Pancreas (tissue), 10 donors: Measurements from ENCODE around the gene CHMP1A. TPM values are rescaled to one million over a fixed set of nuclear protein-coding genes. Genes with fewer than 3 reads are reported as not detected.

Experiments
- ATAC-seq, 4 donors: fragments of 200-7000 bp; cut with Tn5 transposase; one replicate each; pipeline versions ENCODE4 v1.8.0 to v1.9.1; 2020; ENCODE audit warnings: mild to moderate bottlenecking in 4 of 4, moderate library complexity in 4 of 4
- DNase-seq, 6 donors: peaks; one replicate each; pipeline ENCODE4 v3.0.0-alpha.2; 2020
- FAIRE-seq: peaks from 2 replicates; lab custom pipeline; 2012; peaks lifted over from hg19 to GRCh38; lab: Jason Lieb, UNC
- H3K27ac ChIP-seq, 4 donors: fragments of 200-600 bp; sonication (generic); 1 replicate in 3 of 4; 2 replicates in 1 of 4; pipeline versions ENCODE4 v1.5.0 to v1.8.0; 2020
- H3K27me3 ChIP-seq, 4 donors: fragments of 200-600 bp; one replicate each; pipeline ENCODE4 v1.8.0; 2021
- H3K36me3 ChIP-seq, 3 donors: fragments of 200-600 bp; sonication (generic) in 1 of 3; one replicate each; pipeline versions ENCODE4 v1.5.0 to v1.8.0; 2020 to 2021
- H3K4me1 ChIP-seq, 3 donors: fragments of 200-600 bp; one replicate each; pipeline ENCODE4 v1.8.0; 2021
- H3K4me3 ChIP-seq, 4 donors: fragments of 200-600 bp; sonication (generic) in 2 of 4; one replicate each; pipeline versions ENCODE4 v1.5.0 to v1.8.0; 2020 to 2021
- H3K9me3 ChIP-seq, 4 donors: fragments of 200-600 bp; one replicate each; pipeline ENCODE4 v1.8.0; 2021
- WGBS, 2 donors: extraction: QIAGEN DNeasy Blood & Tissue Kit; methylation state at CpG; one replicate each; pipeline ENCODE4 v1.1.7; 2013; 5-methylcytosine and 5-hydroxymethylcytosine counted together
- intact Hi-C, 3 donors: fragments of 100-400 bp; cut with DNase I; formaldehyde crosslinking; loops; one replicate each; pipeline versions ENCODE4 v1.11.1 to v1.14.2; 2022
- polyA plus RNA-seq, 2 donors: library from polyadenylated mRNA; stranded (reverse); fragments of 200-250 nt; gene quantifications; one replicate each; pipeline ENCODE4 v1.2.3, GENCODE V29; 2013
- total RNA-seq, 6 donors: library from RNA; stranded (reverse); fragmentation: NEBNext Ultra II Directional in 4 of 6; extraction: Animal tissue kit (Norgen Biotek cat#: 25700) in 4 of 6; gene quantifications; one replicate each; pipeline versions ENCODE4 v1.2.1 to v1.2.4, GENCODE V29; 2021 to 2023
- TF ChIP-seq, protein P1 (sequence below), 4 donors: fragments of 200-600 bp; sonication (generic) in 3 of 4; IDR thresholded peaks; one replicate each; pipeline versions ENCODE4 v1.5.0 to v1.8.0; 2021; ENCODE audit warnings: antibody characterized with exemption in 4 of 4
- donor health status: healthy with polysubstance abuse.
- donor health status: DM: no; HTN: no; CAD: no; lungs with moderate emphysema.
- donor health status: DM: no; HTN: no; CAD: no.
- donor health status: control.
- donor health status: control.
- donor health status: Bipolar disorder and iron deficiency.
- donor health status: DM: yes; HTN: yes; CAD: no.
- donor health status: DM: no; HTN: no; CAD: no.
- donor health status: DM: no; HTN: no; CAD: no.
- donor health status: DM: yes; HTN: yes; CAD: no.

Gene CHMP1A
- total and polyA plus RNA-seq, 8 donors: 27.6 to 71.4 (median 32.2) TPM

- DNase-seq (no peak), FAIRE-seq (no peak), ATAC-seq (peak in 1 of 4 donors; percentile 33)
- Histone ChIP-seq H3K27me3 (no peaks in the 10 kb centered on the region), H3K27ac (no peak overlapping the region), H3K4me1 (no peaks in the 10 kb centered on the region), H3K36me3 (no peaks in the 10 kb centered on the region), H3K9me3 (no peaks in the 10 kb centered on the region), H3K4me3 (no peak overlapping the region)
- 64 to 66% methylated on average over 13 to 14 of the region's 14 CpGs for WGBS, 2 donors
- intact Hi-C loops: no loop called here
- TF ChIP-seq, protein P1, sequence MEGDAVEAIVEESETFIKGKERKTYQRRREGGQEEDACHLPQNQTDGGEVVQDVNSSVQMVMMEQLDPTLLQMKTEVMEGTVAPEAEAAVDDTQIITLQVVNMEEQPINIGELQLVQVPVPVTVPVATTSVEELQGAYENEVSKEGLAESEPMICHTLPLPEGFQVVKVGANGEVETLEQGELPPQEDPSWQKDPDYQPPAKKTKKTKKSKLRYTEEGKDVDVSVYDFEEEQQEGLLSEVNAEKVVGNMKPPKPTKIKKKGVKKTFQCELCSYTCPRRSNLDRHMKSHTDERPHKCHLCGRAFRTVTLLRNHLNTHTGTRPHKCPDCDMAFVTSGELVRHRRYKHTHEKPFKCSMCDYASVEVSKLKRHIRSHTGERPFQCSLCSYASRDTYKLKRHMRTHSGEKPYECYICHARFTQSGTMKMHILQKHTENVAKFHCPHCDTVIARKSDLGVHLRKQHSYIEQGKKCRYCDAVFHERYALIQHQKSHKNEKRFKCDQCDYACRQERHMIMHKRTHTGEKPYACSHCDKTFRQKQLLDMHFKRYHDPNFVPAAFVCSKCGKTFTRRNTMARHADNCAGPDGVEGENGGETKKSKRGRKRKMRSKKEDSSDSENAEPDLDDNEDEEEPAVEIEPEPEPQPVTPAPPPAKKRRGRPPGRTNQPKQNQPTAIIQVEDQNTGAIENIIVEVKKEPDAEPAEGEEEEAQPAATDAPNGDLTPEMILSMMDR (IDR thresholded peaks at IDR 0.05): no peak
Observed at GRCh38 chr16:89598199-89598598, 59.3 kb downstream of the CHMP1A start.

- no peak for ATAC-seq
- intact Hi-C loops: no loop called here
- DNase-seq: peak in 2 of 6 donors; percentile 48 to 50
- TF ChIP-seq, protein P1 (IDR thresholded peaks at IDR 0.05): no peak
- Histone ChIP-seq H3K4me1 (no peaks in the 10 kb centered on the region), H3K27me3 (no peaks in the 10 kb centered on the region), H3K27ac (no peak overlapping the region), H3K36me3 (no peaks in the 10 kb centered on the region), H3K9me3 (no peaks in the 10 kb centered on the region), H3K4me3 (no peak overlapping the region)
- FAIRE-seq: no peak
- 83 to 86% methylated on average over 16 to 19 of the region's 19 CpGs for WGBS, 2 donors
Observed at GRCh38 chr16:89596957-89597649, 60.4 kb downstream of the CHMP1A start.

DNA sequence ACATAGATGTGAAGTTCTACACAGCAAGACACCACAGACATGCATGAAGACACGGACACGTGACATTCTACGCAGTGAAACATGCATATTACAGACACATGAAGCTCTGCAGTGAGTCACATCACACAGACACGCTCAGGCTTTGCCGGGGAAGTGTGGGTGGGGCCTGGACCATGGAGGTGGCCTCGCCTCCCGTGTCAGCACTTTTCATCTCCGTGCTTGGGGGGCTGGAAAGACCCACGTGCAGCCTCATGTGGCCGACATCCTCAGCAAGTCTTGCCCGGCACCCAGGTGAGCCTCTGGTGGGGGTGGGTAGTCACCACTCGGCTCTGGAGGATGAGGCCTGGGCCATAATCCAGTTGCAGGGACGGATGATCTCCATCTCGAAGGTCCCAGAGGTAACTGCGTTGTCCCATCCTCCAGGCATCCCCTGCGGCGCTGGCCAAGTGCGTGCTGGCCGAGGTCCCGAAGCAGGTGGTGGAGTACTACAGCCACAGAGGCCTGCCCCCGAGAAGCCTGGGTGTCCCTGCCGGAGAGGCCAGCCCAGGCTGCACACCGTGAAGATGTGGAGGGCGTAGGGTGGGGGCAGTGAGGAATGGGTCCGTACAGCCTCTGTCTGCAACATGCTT, 61.3 kb downstream of the CHMP1A start:
- TF ChIP-seq, protein P1 (IDR thresholded peaks at IDR 0.05): no peak
- WGBS, 2 donors: 87 to 89% methylated on average over 24 to 25 of the region's 25 CpGs
- intact Hi-C loops: no loop called here
- no peak overlapping the region for H3K27ac ChIP-seq
- FAIRE-seq (no peak), DNase-seq (peak in 1 of 6 donors; percentile 55), ATAC-seq (no peak)
- no peaks in the 10 kb centered on the region for H3K9me3 ChIP-seq
- no peaks in the 10 kb centered on the region for H3K36me3 ChIP-seq
- no peaks in the 10 kb centered on the region for H3K4me1 ChIP-seq
- no peak overlapping the region for H3K4me3 ChIP-seq
- no peaks in the 10 kb centered on the region for H3K27me3 ChIP-seq

DNA sequence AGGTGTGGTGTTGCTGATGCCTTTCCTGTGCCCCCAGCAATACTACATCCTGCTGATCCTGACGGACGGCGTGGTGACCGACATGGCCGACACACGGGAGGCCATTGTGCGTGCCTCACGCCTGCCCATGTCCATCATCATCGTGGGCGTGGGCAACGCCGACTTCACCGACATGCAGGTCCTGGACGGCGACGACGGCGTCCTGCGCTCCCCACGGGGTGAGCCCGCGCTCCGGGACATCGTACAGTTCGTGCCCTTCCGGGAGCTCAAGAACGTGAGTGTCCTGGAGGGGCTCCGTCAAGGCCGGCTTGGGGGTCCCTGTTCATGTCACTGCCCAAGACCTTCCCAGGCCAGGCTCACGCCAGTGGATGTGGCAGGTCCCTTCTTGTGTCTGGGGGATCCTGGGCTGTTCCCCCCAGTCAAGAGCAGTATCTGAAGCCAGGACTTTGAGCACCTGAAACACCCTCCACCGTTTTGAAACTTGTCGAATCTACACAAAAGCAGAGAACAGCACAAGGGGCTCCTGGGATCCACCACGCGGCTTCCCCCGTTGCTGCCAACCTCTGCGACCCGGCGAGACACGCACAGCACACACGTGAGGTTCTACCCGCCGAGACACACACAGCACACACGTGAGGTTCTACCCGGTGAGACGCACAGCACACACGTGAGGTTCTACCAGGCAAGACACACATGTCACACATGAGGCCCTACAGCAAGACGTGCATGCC, 62.0 kb downstream of the CHMP1A start:
- no peak overlapping the region for H3K27ac ChIP-seq
- no peak for FAIRE-seq
- no peak overlapping the region for H3K4me3 ChIP-seq
- H3K36me3 ChIP-seq: no peaks in the 10 kb centered on the region
- peak in 1 of 6 donors; percentile 56 for DNase-seq
- intact Hi-C loops: no loop called here
- WGBS, 2 donors: 88 to 89% methylated on average over 47 of the region's 47 CpGs
- no peaks in the 10 kb centered on the region for H3K27me3 ChIP-seq
- ATAC-seq: no peak
- TF ChIP-seq, protein P1 (IDR thresholded peaks at IDR 0.05): no peak
- no peaks in the 10 kb centered on the region for H3K9me3 ChIP-seq
- no peaks in the 10 kb centered on the region for H3K4me1 ChIP-seq

Other genes starting within 250 kb of the CHMP1A start
- 10 to 100 TPM; 43.9 to 74.0 (median 44.9) TPM for gene ANKRD11, start 167.1 kb downstream of the CHMP1A start, total RNA-seq
- 10 to 100 TPM; 47.0 to 74.0 TPM for gene ANKRD11, start 167.1 kb downstream of the CHMP1A start, polyA plus RNA-seq
- 10 to 100 TPM; 25.7 to 56.2 (median 44.5) TPM for gene SPG7, start 149.3 kb downstream of the CHMP1A start, total RNA-seq
- gene SPG7, start 149.3 kb downstream of the CHMP1A start, polyA plus RNA-seq: 100 to 1,000 TPM; 164 to 212 TPM
- 1,000 to 10,000 TPM; 1,297 to 2,529 (median 1,763) TPM for gene RPL13, start 97.0 kb downstream of the CHMP1A start, total RNA-seq
- gene RPL13, start 97.0 kb downstream of the CHMP1A start, polyA plus RNA-seq: 1,000 to 10,000 TPM; 3,226 to 6,500 TPM
- 1 to 10 TPM in 2 of 6 donors, under 1 TPM in 4; 0.12 to 1.6 (median 0.70) TPM for gene CPNE7, start 82.0 kb downstream of the CHMP1A start, total RNA-seq
- gene CPNE7, start 82.0 kb downstream of the CHMP1A start, polyA plus RNA-seq: 1 to 10 TPM; 3.8 to 4.5 TPM
- 100 to 1,000 TPM; 109 to 168 (median 125) TPM for gene DPEP1, start 44.1 kb downstream of the CHMP1A start, total RNA-seq
- gene DPEP1, start 44.1 kb downstream of the CHMP1A start, polyA plus RNA-seq: 100 to 1,000 TPM; 114 to 149 TPM
- 1 to 10 TPM; 2.4 to 6.3 (median 3.3) TPM for gene SPATA33, start 128 bp upstream of the CHMP1A start, total RNA-seq
- 1 to 10 TPM; 8.3 to 9.3 TPM for gene SPATA33, start 128 bp upstream of the CHMP1A start, polyA plus RNA-seq
- gene CDK10, start 29.0 kb upstream of the CHMP1A start, total RNA-seq: 10 to 100 TPM; 33.7 to 92.7 (median 51.3) TPM
- gene CDK10, start 29.0 kb upstream of the CHMP1A start, polyA plus RNA-seq: 100 to 1,000 TPM; 224 to 253 TPM
- gene SPATA2L, start 44.0 kb upstream of the CHMP1A start, total RNA-seq: 10 to 100 TPM in 4 of 6 donors, 1 to 10 TPM in 2; 9.2 to 22.3 (median 11.1) TPM
- gene SPATA2L, start 44.0 kb upstream of the CHMP1A start, polyA plus RNA-seq: 10 to 100 TPM; 14.8 to 16.6 TPM
- gene VPS9D1, start 63.2 kb upstream of the CHMP1A start, total RNA-seq: 1 to 10 TPM; 3.9 to 7.5 (median 5.6) TPM
- 10 to 100 TPM; 27.3 to 30.1 TPM for gene VPS9D1, start 63.2 kb upstream of the CHMP1A start, polyA plus RNA-seq
- gene ZNF276, start 63.8 kb upstream of the CHMP1A start, total RNA-seq: 10 to 100 TPM in 4 of 6 donors, 1 to 10 TPM in 2; 7.9 to 18.7 (median 10.7) TPM
- gene ZNF276, start 63.8 kb upstream of the CHMP1A start, polyA plus RNA-seq: 10 to 100 TPM; 29.1 to 49.3 TPM
- gene FANCA, start 158.9 kb upstream of the CHMP1A start, total RNA-seq: 1 to 10 TPM in 5 of 6 donors, under 1 TPM in 1; 0.51 to 3.0 (median 2.1) TPM
- 1 to 10 TPM; 3.7 to 5.7 TPM for gene FANCA, start 158.9 kb upstream of the CHMP1A start, polyA plus RNA-seq
- 1 to 10 TPM; 1.6 to 3.8 (median 2.6) TPM for gene SPIRE2, start 170.8 kb upstream of the CHMP1A start, total RNA-seq
- 10 to 100 TPM in 1 of 2 donors, 1 to 10 TPM in 1; 6.7 to 11.5 TPM for gene SPIRE2, start 170.8 kb upstream of the CHMP1A start, polyA plus RNA-seq
- gene TCF25, start 215.9 kb upstream of the CHMP1A start, total RNA-seq: 100 to 1,000 TPM in 3 of 6 donors, 10 to 100 TPM in 3; 81.0 to 119 (median 100) TPM
- gene TCF25, start 215.9 kb upstream of the CHMP1A start, polyA plus RNA-seq: 100 to 1,000 TPM; 193 to 250 TPM